NB4 (cell line): ENCODE results near the gene THSD4.

Experiments
- DNase-seq: peaks from one replicate; pipeline ENCODE4 v3.0.0; 2010; ENCODE audit warnings: low read depth
- H3K4me3 ChIP-seq: one replicate; pipeline ENCODE4 v1.5.1; 2011; ENCODE audit warnings: mild to moderate bottlenecking, low read depth, low read length, moderate library complexity
- CTCF ChIP-seq: IDR thresholded peaks from one replicate; pipeline ENCODE4 v1.5.1; 2012; ENCODE audit warnings: low read depth, low read length
- MYC ChIP-seq: IDR thresholded peaks from 2 replicates; pipeline ENCODE4 v1.6.1; 2011; ENCODE audit warnings: low read depth, low read length
- POLR2A ChIP-seq: IDR thresholded peaks from 2 replicates; pipeline ENCODE4 v1.6.1; 2011; ENCODE audit warnings: mild to moderate bottlenecking; ENCODE audit not compliant: insufficient read length; ENCODE audit errors: extremely low read depth
- TF ChIP-seq, protein P1 (sequence below): IDR thresholded peaks from 2 replicates; pipeline ENCODE4 v1.6.1; 2011; ENCODE audit warnings: low read depth, low read length

Gene THSD4

DNA sequence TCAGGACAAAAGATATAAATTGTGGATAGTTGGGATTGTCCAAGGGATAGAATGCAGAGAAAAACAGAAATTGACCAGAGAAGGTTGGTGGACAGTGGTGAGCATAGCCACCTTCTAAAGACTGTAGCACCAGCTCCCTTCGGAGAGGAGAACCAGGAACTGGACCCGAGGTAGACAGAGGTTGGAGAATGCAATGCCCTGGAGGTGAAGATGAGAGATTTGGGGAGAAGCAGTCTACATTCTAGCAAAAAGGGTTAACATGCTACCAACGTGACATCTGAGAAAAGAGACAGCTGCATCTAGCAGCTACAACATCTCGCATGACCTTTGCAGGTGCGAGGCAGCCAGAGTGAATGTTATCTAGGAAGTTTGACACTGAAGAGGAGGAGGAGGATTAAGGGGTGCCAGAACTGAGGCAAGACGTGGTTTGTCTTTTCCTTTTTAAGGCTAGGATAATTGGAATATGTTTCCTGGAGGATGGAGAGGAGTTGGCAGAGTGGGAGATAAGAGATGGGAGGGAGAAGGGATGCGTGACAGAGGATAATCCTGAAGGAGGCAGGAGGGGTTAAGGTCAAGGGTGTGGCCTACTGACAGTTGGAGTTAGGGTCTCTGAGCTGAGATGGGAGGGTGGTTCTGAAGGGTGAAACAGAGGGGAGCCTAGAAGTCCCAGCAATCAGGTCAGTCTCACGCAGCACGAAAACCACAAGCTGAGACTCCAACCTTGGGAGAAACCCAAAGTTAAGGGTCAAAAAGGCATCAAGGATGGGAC is 591.4 kb downstream of the THSD4 start:
- no peak overlapping the region for H3K4me3 ChIP-seq
- TF ChIP-seq POLR2A (no peak), CTCF (no peak), MYC (no peak)
- TF ChIP-seq, protein P1, sequence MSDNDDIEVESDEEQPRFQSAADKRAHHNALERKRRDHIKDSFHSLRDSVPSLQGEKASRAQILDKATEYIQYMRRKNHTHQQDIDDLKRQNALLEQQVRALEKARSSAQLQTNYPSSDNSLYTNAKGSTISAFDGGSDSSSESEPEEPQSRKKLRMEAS, result no peak
- DNase-seq, result no peak

GRCh38 chr15:71707230-71708050 is 592.2 kb downstream of the THSD4 start:
- H3K4me3 ChIP-seq, result no peak overlapping the region
- no peak for DNase-seq
- TF ChIP-seq, protein P1, result no peak
- TF ChIP-seq MYC, result no peak
- TF ChIP-seq POLR2A, result no peak
- TF ChIP-seq CTCF, result no peak

DNA sequence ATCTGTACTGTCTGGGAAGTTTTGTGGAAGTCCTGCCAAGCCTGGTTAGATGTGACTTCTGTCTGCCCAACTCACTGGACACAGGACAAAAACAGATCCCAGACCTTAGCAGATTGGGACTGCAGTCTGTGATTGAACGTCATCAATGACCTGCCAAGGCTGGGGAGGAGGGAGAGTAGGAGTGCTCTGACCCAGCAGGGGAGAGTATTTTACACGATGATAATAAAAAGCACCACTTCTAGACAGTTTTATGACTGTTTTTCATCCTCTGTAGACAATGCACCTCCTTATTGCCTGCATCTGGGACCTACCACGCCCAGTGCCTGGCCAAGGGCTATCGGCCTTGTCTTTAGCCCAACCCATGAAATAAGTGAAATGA is 592.8 kb downstream of the THSD4 start:
- TF ChIP-seq POLR2A, result no peak
- TF ChIP-seq, protein P1, result no peak
- TF ChIP-seq CTCF, result no peak
- TF ChIP-seq MYC, result no peak
- no peak for DNase-seq

DNA sequence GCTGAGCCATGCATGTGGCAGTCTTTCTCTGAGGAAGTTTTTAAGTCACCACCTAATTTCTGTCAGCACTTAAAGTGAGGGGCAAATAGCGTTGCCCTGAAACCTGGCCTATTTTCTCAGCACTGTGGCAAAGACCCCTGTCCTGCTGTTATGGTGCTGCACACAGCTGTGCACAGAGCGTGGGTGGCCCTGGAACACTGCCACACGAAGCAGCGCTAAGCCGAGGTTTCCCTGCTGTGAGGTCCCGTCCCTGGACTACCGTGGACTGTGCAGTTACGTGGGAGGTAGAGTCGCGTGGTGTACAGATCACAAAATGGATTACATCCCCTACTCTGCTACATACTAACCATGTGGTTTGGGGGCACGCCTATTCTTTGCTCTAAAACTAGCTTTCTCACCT is 593.5 kb downstream of the THSD4 start:
- no peak overlapping the region for H3K4me3 ChIP-seq
- TF ChIP-seq POLR2A (no peak), CTCF (no peak), MYC (no peak)
- TF ChIP-seq, protein P1, result no peak
- DNase-seq, result no peak

More for the DNA sequence above, 592.8 kb downstream of the THSD4 start:
- H3K4me3 ChIP-seq, result no peak overlapping the region

- TF ChIP-seq MYC, result no peak
- no peak for TF ChIP-seq CTCF
- TF ChIP-seq, protein P1, result no peak
- TF ChIP-seq POLR2A, result no peak
- DNase-seq, result no peak
- H3K4me3 ChIP-seq, result no peak overlapping the region
Measured at GRCh38 chr15:71709808-71710418, 594.6 kb downstream of the THSD4 start.
